Hepatocyte (in vitro differentiated cells): Measurements from ENCODE around the gene GPRC5C. TPM values are rescaled to one million over a fixed set of nuclear protein-coding genes. Genes with fewer than 3 reads are reported as not detected.

ENCODE experiments used
- DNase-seq: peaks from one replicate; pipeline ENCODE4 v3.0.0-alpha.2; 2016; ENCODE audit warnings: low spot score
- H2AFZ ChIP-seq: fragments of 200-600 bp; sonication (generic); 2 replicates; pipeline ENCODE4 v1.6.0; 2016; ENCODE audit warnings: antibody characterized with exemption, mild to moderate bottlenecking
- H3K27ac ChIP-seq: fragments of 200-600 bp; sonication (generic); 2 replicates; pipeline ENCODE4 v1.5.1; 2016; ENCODE audit warnings: mild to moderate bottlenecking
- H3K27me3 ChIP-seq: fragments of 200-600 bp; sonication (generic); 2 replicates; pipeline ENCODE4 v1.6.1; 2016
- H3K36me3 ChIP-seq: fragments of 200-600 bp; sonication (generic); replicated peaks from 2 replicates; pipeline ENCODE4 v1.5.1; 2016; ENCODE audit warnings: low read depth; ENCODE audit not compliant: insufficient read depth
- H3K4me1 ChIP-seq: fragments of 200-600 bp; sonication (generic); 2 replicates; pipeline ENCODE4 v1.5.1; 2016; ENCODE audit warnings: mild to moderate bottlenecking, moderate library complexity; ENCODE audit not compliant: insufficient read depth
- H3K4me2 ChIP-seq: fragments of 200-600 bp; sonication (generic); 2 replicates; pipeline ENCODE4 v1.6.0; 2016
- H3K4me3 ChIP-seq: fragments of 200-600 bp; sonication (generic); 2 replicates; pipeline ENCODE4 v1.5.1; 2016; ENCODE audit warnings: mild to moderate bottlenecking
- H3K79me2 ChIP-seq: fragments of 200-600 bp; sonication (generic); 2 replicates; pipeline ENCODE4 v1.6.0; 2017; ENCODE audit warnings: mild to moderate bottlenecking
- H3K9me2 ChIP-seq: fragments of 200-600 bp; sonication (generic); replicated peaks from 2 replicates; pipeline ENCODE4 v1.6.0; 2017; ENCODE audit warnings: mild to moderate bottlenecking; ENCODE audit not compliant: insufficient read depth
- H3K9me3 ChIP-seq: fragments of 200-600 bp; sonication (generic); 2 replicates; pipeline ENCODE4 v1.5.1; 2016; ENCODE audit warnings: low read depth, mild to moderate bottlenecking
- H4K20me1 ChIP-seq: fragments of 200-600 bp; sonication (generic); 2 replicates; pipeline ENCODE4 v1.6.0; 2016; ENCODE audit warnings: mild to moderate bottlenecking; ENCODE audit not compliant: insufficient read depth, poor library complexity, severe bottlenecking
- CTCF ChIP-seq: fragments of 200-600 bp; sonication (generic); IDR thresholded peaks from 2 replicates; pipeline ENCODE4 v1.5.1; 2016; ENCODE audit warnings: antibody characterized with exemption, mild to moderate bottlenecking; ENCODE audit not compliant: poor library complexity
- EZH2 ChIP-seq: fragments of 200-600 bp; sonication (generic); IDR thresholded peaks from 2 replicates; pipeline ENCODE4 v1.6.1; 2016; ENCODE audit warnings: antibody characterized with exemption, mild to moderate bottlenecking, borderline replicate concordance
- EZH2phosphoT487 ChIP-seq: fragments of 200-600 bp; sonication (generic); IDR thresholded peaks from one replicate; pipeline ENCODE4 v1.6.1; 2018; ENCODE audit warnings: antibody characterized with exemption, mild to moderate bottlenecking, low read depth, moderate library complexity; ENCODE audit not compliant: unreplicated experiment, severe bottlenecking
- WGBS: methylation state at CpG from one replicate; pipeline ENCODE4 v1.1.6; 2016; ENCODE audit warnings: low lambda C conversion rate; ENCODE audit errors: missing lambda C conversion rate; 5-methylcytosine and 5-hydroxymethylcytosine counted together
- polyA plus RNA-seq: library from polyadenylated mRNA; unstranded; fragments of >200 nt; fragmentation: Nextera tagmentation; extraction: Ambion mirVana; gene quantifications from 2 replicates; pipeline ENCODE4 v1.2.1, GENCODE V29; 2016
- total RNA-seq: library from RNA; depleted of rRNA; stranded (reverse); fragments of >200 nt; gene quantifications from 2 replicates; pipeline ENCODE4 v1.2.3, GENCODE V29; 2014

The GPRC5C gene
- total and polyA plus RNA-seq, 2 experiments from 2014 or later, result 150 to 237 TPM

GRCh38 chr17:74424657-74425056 lies 7.2 kb upstream of the GPRC5C start:
- Histone ChIP-seq H3K9me3 (no peaks in the 10 kb centered on the region), H3K79me2 (peaks cover 9% of the 10 kb centered on the region), H4K20me1 (no peaks in the 10 kb centered on the region), H3K4me3 (no peak overlapping the region), H3K36me3 (no peaks in the 10 kb centered on the region), H3K9me2 (no peaks in the 10 kb centered on the region), H3K27ac (no peak overlapping the region), H3K4me1 (peaks cover 32% of the 10 kb centered on the region), H2AFZ (no peak overlapping the region), H3K27me3 (no peaks in the 10 kb centered on the region), H3K4me2 (no peak overlapping the region)
- TF ChIP-seq CTCF (no peak), EZH2phosphoT487 (no peak), EZH2 (no peak)
- WGBS, result 86% methylated on average over 14 of the region's 14 CpGs
- no peak for DNase-seq

- H3K4me3 ChIP-seq, result no peak overlapping the region
- H3K4me2 ChIP-seq, result peak overlapping the region; percentile 57
- no peaks in the 10 kb centered on the region for H3K9me2 ChIP-seq
- WGBS, result 91% methylated on average over 9 of the region's 9 CpGs
- peak overlapping the region; percentile 98 for H3K27ac ChIP-seq
- no peak for DNase-seq
- H2AFZ ChIP-seq, result no peak overlapping the region
- no peaks in the 10 kb centered on the region for H4K20me1 ChIP-seq
- H3K9me3 ChIP-seq, result no peaks in the 10 kb centered on the region
- H3K79me2 ChIP-seq, result peaks cover 9% of the 10 kb centered on the region
- no peaks in the 10 kb centered on the region for H3K36me3 ChIP-seq
- peaks cover 35% of the 10 kb centered on the region for H3K4me1 ChIP-seq
- no peaks in the 10 kb centered on the region for H3K27me3 ChIP-seq
- TF ChIP-seq EZH2 (no peak), CTCF (no peak), EZH2phosphoT487 (no peak)
Measured at GRCh38 chr17:74426551-74427047, 5.3 kb upstream of the GPRC5C start.

- Histone ChIP-seq H3K4me1 (peaks cover 35% of the 10 kb centered on the region), H3K9me3 (no peaks in the 10 kb centered on the region), H3K27me3 (no peaks in the 10 kb centered on the region), H3K36me3 (no peaks in the 10 kb centered on the region), H3K9me2 (no peaks in the 10 kb centered on the region), H4K20me1 (no peaks in the 10 kb centered on the region), H3K27ac (peak overlapping the region; percentile 98), H3K79me2 (peaks cover 11% of the 10 kb centered on the region), H3K4me3 (no peak overlapping the region), H2AFZ (no peak overlapping the region), H3K4me2 (peak overlapping the region; percentile 57)
- WGBS, result 39% methylated on average over 10 of the region's 10 CpGs
- TF ChIP-seq EZH2 (no peak), CTCF (no peak), EZH2phosphoT487 (no peak)
- peak; percentile 87 for DNase-seq
Measured at GRCh38 chr17:74427048-74427762, 4.7 kb upstream of the GPRC5C start.
